ENCODE measurements around the gene BABAM2.

The BABAM2 gene

DNA sequence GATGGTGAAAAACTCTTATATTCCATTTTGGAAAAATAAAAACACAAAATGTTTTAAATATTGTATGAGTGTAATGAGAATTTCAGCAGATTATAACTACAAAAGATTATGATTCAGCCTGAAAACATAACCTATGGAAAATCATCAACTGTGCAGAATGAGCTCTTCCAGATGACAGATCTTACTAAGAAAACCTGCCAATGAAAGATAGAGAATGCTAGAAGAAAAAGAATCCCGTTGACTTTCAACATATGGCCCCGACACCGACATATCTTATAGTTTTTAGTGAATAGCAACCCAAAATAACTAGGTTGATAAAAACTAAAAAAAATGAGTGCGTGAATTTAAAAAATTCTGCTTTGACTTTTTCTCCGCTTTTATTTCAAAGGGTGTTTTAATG, 178.0 kb downstream of the BABAM2 start:
- H3K4me1 ChIP-seq: no peaks in the 10 kb centered on the region
- H3K36me3 ChIP-seq (ENCODE audit: control insufficient read depth, insufficient read depth, low read length): no peaks in the 10 kb centered on the region
- H3K9ac ChIP-seq: no peak overlapping the region
- TF ChIP-seq CTCF (IDR thresholded peaks at IDR 0.05): no peak
- no peak overlapping the region for H3K4me3 ChIP-seq (ENCODE audit: low read depth, low read length)
- no peak overlapping the region for H3K27ac ChIP-seq
- no peak overlapping the region for H2AFZ ChIP-seq
- H3K9me3 ChIP-seq (ENCODE audit: control insufficient read depth, low read length): no peaks in the 10 kb centered on the region
- no peaks in the 10 kb centered on the region for H3K79me2 ChIP-seq
- H3K4me2 ChIP-seq (ENCODE audit: low read length): no peak overlapping the region
- H3K27me3 ChIP-seq (ENCODE audit: control insufficient read depth, insufficient read depth, low read length): no peaks in the 10 kb centered on the region

DNA sequence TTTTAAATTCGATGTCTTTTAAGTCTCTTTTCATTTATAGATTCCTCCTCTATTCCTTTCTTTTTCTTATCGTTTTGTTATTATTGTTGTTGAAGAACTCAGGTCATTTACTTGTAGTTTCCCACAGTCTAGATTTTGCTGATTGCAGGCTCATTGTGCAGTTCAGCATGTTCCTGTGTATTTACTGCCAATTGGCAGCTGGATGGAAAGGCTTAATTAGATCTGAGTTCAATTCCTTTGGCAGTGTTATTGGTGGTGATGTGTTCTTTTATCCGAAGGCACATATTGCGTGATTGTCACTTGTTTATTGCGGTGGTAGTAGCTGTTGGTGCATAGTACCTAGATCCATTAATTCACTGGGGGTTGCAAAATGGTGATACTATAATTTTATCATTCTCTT, 180.7 kb downstream of the BABAM2 start:
- H3K27me3 ChIP-seq (ENCODE audit: control insufficient read depth, insufficient read depth, low read length): no peaks in the 10 kb centered on the region
- no peak overlapping the region for H3K4me2 ChIP-seq (ENCODE audit: low read length)
- no peak overlapping the region for H3K4me3 ChIP-seq (ENCODE audit: low read depth, low read length)
- H2AFZ ChIP-seq: no peak overlapping the region
- no peaks in the 10 kb centered on the region for H3K36me3 ChIP-seq (ENCODE audit: control insufficient read depth, insufficient read depth, low read length)
- no peak for TF ChIP-seq CTCF (IDR thresholded peaks at IDR 0.05)
- no peak overlapping the region for H3K27ac ChIP-seq
- H3K9me3 ChIP-seq (ENCODE audit: control insufficient read depth, low read length): no peaks in the 10 kb centered on the region
- no peak overlapping the region for H3K9ac ChIP-seq
- no peaks in the 10 kb centered on the region for H3K4me1 ChIP-seq
- no peaks in the 10 kb centered on the region for H3K79me2 ChIP-seq

DNA sequence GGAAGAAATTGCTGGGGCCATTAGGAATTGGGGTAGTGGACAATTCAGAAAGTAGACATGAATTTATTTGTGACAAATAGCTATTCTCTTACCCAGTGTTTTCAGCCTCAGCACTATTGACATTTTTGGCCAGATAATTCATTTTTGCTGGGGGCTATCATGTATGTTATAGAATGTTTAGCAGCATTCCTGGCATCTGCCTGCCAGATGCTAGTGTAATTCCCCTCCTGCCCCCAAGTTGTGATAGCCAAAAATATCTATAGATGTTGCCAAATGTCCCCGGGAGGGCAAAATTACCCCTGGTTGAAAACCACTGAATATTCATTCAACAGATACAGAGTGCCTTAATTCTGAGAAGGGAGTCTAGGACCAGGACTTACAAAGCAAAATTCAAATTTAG, 183.6 kb downstream of the BABAM2 start:
- Histone ChIP-seq H3K9me3 (ENCODE audit: control insufficient read depth, low read length) (no peaks in the 10 kb centered on the region), H3K36me3 (ENCODE audit: control insufficient read depth, insufficient read depth, low read length) (no peaks in the 10 kb centered on the region), H3K4me1 (no peaks in the 10 kb centered on the region), H3K27ac (no peak overlapping the region), H3K79me2 (no peaks in the 10 kb centered on the region), H3K27me3 (ENCODE audit: control insufficient read depth, insufficient read depth, low read length) (no peaks in the 10 kb centered on the region), H3K4me2 (ENCODE audit: low read length) (no peak overlapping the region), H3K9ac (no peak overlapping the region), H2AFZ (no peak overlapping the region), H3K4me3 (ENCODE audit: low read depth, low read length) (no peak overlapping the region)
- no peak for TF ChIP-seq CTCF (IDR thresholded peaks at IDR 0.05)

DNA sequence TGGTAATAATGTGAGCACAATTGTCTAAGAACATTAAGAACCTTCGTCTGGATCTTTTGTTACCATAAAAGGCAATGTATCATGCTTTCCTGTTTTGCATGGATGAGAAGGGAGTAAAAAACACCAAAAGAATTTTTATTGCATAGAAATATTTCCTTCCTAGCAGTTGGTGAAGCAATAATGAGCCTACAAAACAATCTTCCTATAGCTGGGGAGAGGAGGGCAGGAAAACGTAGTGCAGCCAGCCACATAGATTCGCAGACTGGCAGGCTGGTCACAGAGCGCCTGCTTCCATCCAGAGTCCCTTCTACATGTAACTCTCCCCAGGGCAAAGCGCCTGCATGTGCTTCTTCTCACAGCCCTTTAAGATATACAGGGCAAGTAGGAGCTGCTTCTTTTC, 190.4 kb downstream of the BABAM2 start:
- Histone ChIP-seq H2AFZ (no peak overlapping the region), H3K27me3 (ENCODE audit: control insufficient read depth, insufficient read depth, low read length) (no peaks in the 10 kb centered on the region), H3K9ac (no peak overlapping the region), H3K9me3 (ENCODE audit: control insufficient read depth, low read length) (no peaks in the 10 kb centered on the region), H3K36me3 (ENCODE audit: control insufficient read depth, insufficient read depth, low read length) (no peaks in the 10 kb centered on the region), H3K4me2 (ENCODE audit: low read length) (no peak overlapping the region), H3K79me2 (peaks cover 2% of the 10 kb centered on the region), H3K27ac (no peak overlapping the region), H3K4me1 (peaks cover 4% of the 10 kb centered on the region), H3K4me3 (ENCODE audit: low read depth, low read length) (no peak overlapping the region)
- TF ChIP-seq CTCF (IDR thresholded peaks at IDR 0.05): no peak

DNA sequence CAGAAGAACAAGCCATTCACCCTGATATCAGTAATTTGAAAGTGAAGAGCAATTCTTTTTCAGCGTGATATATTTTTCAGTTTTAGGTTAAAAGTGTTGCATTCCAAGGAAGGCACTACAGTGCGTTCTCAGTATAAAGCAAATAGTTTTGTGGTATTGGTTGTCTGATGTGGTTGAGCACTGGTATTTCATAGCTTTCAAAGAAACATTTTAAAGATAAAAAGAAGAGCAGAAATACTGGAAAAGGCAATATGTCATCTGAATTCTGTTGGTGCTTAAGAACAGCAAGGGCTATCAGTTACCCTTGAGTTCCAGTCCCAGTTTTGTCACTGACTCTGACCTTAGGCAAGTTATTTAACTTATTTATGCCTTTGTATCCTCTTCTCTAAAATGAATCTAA, 191.6 kb downstream of the BABAM2 start:
- no peak overlapping the region for H3K9ac ChIP-seq
- no peaks in the 10 kb centered on the region for H3K27me3 ChIP-seq (ENCODE audit: control insufficient read depth, insufficient read depth, low read length)
- peaks cover 2% of the 10 kb centered on the region for H3K79me2 ChIP-seq
- TF ChIP-seq CTCF (IDR thresholded peaks at IDR 0.05): no peak
- no peaks in the 10 kb centered on the region for H3K9me3 ChIP-seq (ENCODE audit: control insufficient read depth, low read length)
- H3K4me3 ChIP-seq (ENCODE audit: low read depth, low read length): no peak overlapping the region
- H3K27ac ChIP-seq: no peak overlapping the region
- no peak overlapping the region for H2AFZ ChIP-seq
- H3K36me3 ChIP-seq (ENCODE audit: control insufficient read depth, insufficient read depth, low read length): no peaks in the 10 kb centered on the region
- no peak overlapping the region for H3K4me2 ChIP-seq (ENCODE audit: low read length)
- H3K4me1 ChIP-seq: peaks cover 4% of the 10 kb centered on the region

All from parathyroid adenoma (tissue), 2 donors.